Breast epithelium (tissue), 3 donors: Measurements from ENCODE around the gene DNAH3.

Experiments used
- POLR2A ChIP-seq: fragments of 450-650 bp; IDR thresholded peaks from one replicate; pipeline ENCODE4 v1.6.1; 2016; ENCODE audit warnings: antibody characterized with exemption, mild to moderate bottlenecking, moderate library complexity
- POLR2AphosphoS5 ChIP-seq, 3 donors: sonication (generic); formaldehyde crosslinking; IDR thresholded peaks; one replicate each; pipeline ENCODE4 v1.6.1; 2017; ENCODE audit warnings: antibody characterized with exemption in 3 of 3
- TF ChIP-seq, protein P1 (sequence below), 3 donors: fragments of 450-650 bp; IDR thresholded peaks; one replicate each; pipeline ENCODE4 v1.5.1; 2016 to 2017; ENCODE audit warnings: antibody characterized with exemption in 3 of 3, mild to moderate bottlenecking in 3 of 3, moderate library complexity in 3 of 3

DNA sequence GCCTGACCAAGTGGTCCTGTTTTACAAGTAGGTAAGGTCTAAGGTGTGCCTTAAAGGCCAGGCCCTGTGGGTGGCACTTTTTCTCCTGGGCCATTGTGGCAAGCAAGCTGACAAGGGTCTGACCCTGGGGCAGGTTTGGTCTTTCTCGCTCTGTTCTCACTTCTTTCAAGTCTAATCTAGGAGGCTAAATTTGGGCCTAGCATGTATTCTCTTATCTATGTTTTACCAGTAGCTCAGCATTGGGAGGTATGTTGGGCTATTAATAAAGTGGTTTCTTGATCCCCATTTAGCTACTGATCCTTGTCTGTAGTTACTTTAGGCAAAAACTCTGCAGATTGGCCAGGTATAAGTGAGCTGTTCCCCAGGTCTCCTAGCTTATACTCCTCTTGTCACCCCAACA, 77.7 kb downstream of the DNAH3 start:
- TF ChIP-seq POLR2AphosphoS5 (IDR thresholded peaks at IDR 0.05) (no peak), POLR2A (no peak)
- TF ChIP-seq, protein P1, sequence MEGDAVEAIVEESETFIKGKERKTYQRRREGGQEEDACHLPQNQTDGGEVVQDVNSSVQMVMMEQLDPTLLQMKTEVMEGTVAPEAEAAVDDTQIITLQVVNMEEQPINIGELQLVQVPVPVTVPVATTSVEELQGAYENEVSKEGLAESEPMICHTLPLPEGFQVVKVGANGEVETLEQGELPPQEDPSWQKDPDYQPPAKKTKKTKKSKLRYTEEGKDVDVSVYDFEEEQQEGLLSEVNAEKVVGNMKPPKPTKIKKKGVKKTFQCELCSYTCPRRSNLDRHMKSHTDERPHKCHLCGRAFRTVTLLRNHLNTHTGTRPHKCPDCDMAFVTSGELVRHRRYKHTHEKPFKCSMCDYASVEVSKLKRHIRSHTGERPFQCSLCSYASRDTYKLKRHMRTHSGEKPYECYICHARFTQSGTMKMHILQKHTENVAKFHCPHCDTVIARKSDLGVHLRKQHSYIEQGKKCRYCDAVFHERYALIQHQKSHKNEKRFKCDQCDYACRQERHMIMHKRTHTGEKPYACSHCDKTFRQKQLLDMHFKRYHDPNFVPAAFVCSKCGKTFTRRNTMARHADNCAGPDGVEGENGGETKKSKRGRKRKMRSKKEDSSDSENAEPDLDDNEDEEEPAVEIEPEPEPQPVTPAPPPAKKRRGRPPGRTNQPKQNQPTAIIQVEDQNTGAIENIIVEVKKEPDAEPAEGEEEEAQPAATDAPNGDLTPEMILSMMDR (IDR thresholded peaks at IDR 0.05), result no peak
